ENCODE results near the gene CCDC15.
"Not testable (repeated sequence)": the region's sequence is repeated elsewhere in the genome, so short reads cannot be mapped to it uniquely, and the experiment has no call there.

CCDC15 gene

DNA sequence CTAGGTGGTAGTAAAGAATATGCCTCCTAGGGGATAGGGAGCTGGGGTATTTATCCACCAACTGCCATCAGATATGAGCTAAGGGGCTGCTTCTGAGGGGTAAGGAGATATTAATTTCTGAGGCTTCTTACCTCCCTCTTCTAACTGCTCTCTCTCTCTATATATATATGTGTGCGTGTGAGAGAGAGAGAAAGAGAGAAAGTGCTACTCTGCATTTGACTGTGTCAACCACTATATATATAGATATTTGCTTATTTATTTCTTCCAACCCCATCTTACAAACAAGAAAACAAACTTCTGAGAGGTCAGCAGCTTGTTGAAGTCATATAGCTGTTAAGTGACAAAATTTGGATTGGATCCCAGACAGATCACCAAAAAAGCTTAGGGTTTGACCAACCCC is 12.3 kb upstream of the CCDC15 start:
- DNase-seq (ENCODE audit: low spot score), result no peak

GRCh38 chr11:124942466-124943253 is 11.3 kb upstream of the CCDC15 start:
- DNase-seq (ENCODE audit: low spot score), result no peak

GRCh38 chr11:124943254-124943616 is 10.8 kb upstream of the CCDC15 start:
- DNase-seq (ENCODE audit: low spot score), result no peak

DNA sequence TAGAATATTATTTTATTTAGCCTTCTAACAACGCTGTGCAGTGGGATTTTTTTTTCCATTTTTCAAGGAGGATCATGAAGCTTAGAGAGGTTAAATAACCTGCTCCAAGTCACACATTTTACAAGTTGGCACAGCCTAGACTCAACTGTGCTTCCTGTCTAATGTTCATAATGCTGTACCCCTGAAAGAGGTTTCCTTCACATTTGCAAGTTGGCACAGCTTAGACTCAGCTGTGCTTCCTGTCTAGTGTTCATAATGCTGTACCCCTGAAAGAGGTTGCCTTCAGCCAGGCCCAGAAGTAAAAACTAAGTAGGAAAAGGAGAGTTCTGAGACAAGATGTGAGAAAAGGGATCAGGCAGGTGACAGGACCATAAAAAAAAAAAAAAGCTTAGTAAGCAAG is 10.3 kb upstream of the CCDC15 start:
- no peak for DNase-seq (ENCODE audit: low spot score)

DNA sequence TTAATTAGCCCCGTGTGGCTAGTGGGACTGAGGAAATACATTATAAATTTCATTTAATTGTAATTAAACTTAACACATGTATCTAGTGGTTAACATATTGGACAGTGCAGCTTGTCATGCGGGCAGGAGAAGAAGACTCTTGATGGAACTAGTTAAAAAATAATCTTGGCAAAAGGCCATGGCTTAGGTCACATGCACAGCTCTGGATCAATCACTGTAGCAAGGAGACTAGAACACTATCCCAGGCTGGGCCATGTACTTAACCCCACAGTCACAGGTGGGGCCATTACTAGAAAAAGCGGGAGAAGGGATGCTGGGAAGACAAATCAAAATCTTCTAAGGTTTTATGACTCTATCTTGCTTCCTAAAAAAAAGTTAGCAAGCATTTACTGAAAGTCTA is 9.4 kb upstream of the CCDC15 start:
- DNase-seq (ENCODE audit: low spot score), result no peak

DNA sequence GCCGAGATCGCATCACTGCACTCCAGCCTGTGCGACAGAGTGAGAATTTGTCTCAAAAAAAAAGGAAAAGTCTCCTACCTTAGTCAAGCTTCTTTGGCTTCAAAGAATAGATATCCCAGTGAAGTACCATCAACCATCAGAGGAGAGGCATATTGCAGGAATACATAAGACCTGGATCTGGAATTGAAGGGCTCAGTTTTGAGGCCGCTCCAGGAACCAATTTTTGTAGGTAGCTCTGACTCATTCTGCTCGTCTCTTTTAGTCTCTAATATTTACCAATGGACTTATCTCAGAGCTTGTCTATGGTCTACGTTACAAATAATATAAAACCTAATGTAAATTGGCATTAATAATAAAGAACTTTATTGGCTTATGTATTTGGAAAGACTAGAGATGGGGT is 8.2 kb upstream of the CCDC15 start:
- DNase-seq (ENCODE audit: low spot score), result no peak

GRCh38 chr11:124946735-124947141 is 7.3 kb upstream of the CCDC15 start:
- no peak for DNase-seq (ENCODE audit: low spot score)

DNA sequence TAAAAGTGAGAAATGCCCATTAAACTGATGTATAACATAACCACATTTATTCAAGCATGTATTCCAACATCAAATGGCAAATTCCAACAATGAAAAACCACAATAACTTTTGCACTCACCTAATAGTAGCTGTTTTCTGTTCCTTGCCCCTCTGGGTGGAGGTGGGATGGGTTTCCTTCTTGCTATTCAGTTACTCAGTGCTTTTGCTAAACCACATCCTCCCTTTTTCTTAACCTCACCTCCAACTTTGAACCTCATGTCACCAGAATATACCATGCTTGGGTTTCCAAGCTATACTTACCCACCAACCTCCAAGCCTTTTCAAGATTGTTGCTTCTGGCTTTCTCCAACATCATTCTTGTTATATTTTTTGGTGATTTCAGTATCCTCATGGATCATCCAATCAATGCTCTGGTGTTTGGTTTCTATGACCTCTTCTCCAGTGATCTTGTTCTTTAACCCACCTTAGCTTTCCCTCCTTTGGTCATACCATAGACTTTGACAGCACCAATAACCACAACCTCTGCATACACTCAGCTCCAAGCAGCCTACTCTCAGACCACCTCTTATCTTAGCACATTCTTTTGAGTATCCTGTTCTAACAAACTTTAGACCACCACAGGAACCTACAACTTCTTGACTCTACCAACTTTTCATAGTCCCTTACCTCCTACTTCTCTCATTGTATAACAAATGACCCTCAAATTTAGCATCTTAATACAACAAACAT is 3.2 kb upstream of the CCDC15 start:
- no peak for DNase-seq (ENCODE audit: low spot score)

- no peak for DNase-seq (ENCODE audit: low spot score)
Observed at GRCh38 chr11:124951341-124951740, 2.7 kb upstream of the CCDC15 start.

DNA sequence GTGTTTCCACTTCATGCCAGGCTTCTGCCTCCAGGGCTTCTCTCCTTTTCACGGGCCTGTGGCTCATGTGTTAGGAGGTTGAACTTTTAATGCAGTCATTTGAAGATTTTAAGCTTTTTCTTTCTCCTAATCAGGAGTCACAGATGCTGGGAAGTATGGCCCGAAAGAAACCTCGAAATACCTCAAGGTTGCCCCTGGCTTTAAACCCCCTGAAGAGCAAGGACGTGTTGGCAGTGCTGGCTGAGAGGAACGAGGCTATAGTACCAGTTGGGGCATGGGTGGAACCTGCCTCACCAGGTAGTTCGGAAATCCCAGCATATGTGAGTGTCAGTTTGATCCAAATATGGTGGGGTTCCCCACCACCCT is 571 bp downstream of the CCDC15 start:
- no peak for DNase-seq (ENCODE audit: low spot score)

DNA sequence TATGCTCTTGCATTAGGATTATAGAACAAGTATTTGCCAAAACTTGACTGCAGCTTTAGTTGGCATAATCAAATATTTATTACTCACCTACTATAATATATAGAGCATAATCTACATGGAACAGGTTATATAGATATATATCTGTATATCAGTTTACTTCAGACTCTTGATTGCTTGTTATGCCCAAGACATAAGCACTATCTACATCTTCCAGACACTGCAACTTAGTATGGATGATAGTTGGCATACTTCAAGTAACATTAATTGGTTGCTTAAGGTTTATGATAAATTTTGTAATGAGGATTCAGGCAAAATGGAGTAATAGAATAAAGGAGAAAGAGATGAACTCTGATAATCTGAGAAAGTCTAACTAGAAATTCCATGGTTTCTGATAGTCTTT is 1.0 kb downstream of the CCDC15 start:
- DNase-seq (ENCODE audit: low spot score), result no peak

DNA sequence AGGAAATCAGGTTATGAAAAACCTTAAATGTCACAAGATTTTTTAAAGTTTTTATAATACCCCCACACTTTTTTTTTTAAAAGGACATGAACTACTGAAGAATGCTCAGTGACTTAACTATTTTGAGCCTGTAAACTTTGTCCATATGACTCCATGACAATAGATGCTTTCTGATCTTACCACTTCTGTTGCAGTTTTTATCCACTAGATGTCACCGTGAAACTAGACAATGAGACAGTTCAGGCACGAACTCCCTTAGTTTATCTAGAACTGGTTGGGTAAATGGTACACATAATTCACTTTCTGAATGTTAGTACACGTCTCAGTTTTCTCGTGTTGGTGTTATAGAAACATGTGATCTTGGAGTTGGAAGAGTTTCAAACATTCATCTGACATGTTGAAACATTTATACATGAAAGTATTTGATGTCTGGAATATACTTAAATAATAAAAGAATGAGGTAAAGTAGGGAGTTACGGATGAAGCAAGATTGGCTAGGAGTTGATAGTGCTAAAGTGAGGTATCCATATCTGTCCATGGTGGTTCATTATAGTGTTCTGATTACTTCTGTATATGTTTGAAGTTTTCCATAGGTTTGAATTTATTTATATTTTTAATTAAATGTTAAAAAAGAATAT is 8.1 kb downstream of the CCDC15 start:
- DNase-seq (ENCODE audit: low spot score), result no peak

DNA sequence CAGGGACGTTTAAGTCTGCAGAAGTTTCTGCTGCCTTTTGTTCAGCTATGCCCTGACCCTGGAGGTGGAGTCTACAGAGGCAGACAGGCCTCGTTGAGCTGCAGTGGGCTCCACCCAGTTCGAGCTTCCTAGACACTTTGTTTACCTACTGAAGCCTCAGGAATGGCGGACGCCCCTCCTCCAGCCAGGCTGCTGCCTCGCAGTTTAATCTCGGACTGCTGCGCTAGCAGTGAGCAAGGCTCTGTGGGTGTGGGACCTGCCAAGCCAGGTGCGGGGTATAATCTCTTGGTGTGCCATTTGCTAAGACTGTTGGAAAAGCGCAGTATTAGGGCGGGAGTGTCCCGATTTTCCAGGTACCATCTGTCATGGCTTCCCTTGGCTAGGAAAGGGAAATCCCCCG is 14.2 kb downstream of the CCDC15 start:
- DNase-seq (ENCODE audit: low spot score), result not testable (repeated sequence)

DNA sequence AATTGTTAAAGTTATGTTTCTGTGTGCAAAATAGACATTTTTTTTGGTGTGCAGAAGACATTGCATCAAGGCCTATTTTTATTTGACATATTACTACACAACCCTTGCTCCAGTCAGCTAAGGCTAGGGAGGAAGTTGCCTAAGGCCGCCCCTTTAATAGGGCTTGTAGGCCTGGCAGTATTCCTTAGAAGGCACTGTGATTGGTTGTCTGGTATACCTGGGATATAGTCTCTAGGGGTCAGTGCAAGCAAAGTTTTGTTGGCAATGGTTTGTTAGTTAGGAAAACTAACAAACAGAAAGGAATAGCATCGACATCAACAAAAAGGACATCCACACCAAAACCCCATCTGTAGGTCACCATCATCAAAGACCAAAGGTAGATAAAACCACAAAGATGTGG is 16.9 kb downstream of the CCDC15 start:
- DNase-seq (ENCODE audit: low spot score), result no peak

GRCh38 chr11:124971810-124972209 is 17.8 kb downstream of the CCDC15 start:
- no peak for DNase-seq (ENCODE audit: low spot score)

GRCh38 chr11:124976531-124976930 is 22.5 kb downstream of the CCDC15 start:
- DNase-seq (ENCODE audit: low spot score), result no peak

DNA sequence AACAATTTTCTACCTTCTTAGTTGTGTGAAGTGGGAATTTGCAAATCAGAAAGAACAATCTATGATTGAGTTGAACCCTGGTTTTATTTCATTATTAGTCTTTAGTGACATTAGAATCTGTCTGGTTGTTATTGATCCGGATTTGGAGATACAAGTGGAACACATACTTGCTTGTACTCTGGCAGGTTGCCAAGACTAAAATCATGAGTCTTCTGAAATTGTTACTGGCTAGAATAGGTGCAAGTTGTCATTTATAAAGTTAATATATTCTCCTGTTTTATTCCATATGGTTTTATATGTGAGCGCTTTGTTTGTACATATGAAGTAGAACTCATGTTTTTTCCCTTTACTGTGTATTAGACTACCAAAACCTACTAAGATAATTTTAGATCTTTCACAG is 23.0 kb downstream of the CCDC15 start:
- DNase-seq (ENCODE audit: low spot score), result no peak

GRCh38 chr11:124978316-124978715 is 24.3 kb downstream of the CCDC15 start:
- no peak for DNase-seq (ENCODE audit: low spot score)

DNA sequence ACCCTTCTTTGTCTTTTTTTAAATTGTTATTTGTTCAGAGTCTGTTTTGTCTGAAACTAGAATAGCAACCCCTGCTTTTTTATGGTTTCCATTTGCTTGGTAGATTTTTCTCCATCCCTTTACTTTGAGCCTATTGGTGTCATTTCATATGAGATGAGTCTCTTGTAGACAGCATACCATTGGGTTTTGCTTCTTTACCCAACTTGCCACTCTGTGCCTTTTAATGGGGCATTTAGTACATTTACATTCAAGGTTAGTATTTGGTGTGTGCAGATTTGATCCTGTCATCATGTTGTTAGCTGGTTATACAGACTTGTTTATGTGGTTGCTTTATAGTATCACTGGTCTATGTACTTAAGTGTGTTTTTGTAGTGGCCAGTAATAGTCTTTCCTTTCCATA is 28.0 kb downstream of the CCDC15 start:
- DNase-seq (ENCODE audit: low spot score), result no peak

- DNase-seq (ENCODE audit: low spot score), result no peak
Observed at GRCh38 chr11:124983674-124984511, 29.9 kb downstream of the CCDC15 start.

GRCh38 chr11:124984512-124984854 is 30.5 kb downstream of the CCDC15 start:
- no peak for DNase-seq (ENCODE audit: low spot score)

- DNase-seq (ENCODE audit: low spot score), result no peak
Observed at GRCh38 chr11:124987096-124987495, 33.1 kb downstream of the CCDC15 start.

DNA sequence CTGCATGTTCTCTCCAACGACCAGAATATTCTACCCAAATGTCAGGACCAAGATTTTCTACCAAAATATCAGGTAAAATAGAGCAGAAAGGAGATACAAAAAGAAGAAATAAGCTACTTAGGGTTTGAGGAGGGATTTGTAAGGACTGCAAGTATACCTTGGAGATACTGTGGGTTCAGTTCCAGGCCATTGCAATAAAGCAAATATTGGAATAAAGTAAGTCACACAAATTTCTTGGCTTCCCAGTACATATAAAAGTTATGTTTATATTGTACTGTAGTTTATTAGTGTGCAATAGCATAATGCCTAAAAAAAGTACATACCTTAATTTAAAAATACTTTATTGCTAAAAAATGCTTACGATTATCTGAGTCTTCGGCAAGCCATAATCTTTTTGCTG is 34.1 kb downstream of the CCDC15 start:
- no peak for DNase-seq (ENCODE audit: low spot score)
